Measurements from ENCODE around the gene SGIP1.
A peak's percentile ranks its signal among the peaks of the same experiment; 100 is the strongest.

The SGIP1 gene

GRCh38 chr1:66705110-66705509 lies 171.2 kb downstream of the SGIP1 start:
- H3K27ac ChIP-seq: no peak overlapping the region; the same call in 1 of the 2 replicates
- TF ChIP-seq, protein P1, sequence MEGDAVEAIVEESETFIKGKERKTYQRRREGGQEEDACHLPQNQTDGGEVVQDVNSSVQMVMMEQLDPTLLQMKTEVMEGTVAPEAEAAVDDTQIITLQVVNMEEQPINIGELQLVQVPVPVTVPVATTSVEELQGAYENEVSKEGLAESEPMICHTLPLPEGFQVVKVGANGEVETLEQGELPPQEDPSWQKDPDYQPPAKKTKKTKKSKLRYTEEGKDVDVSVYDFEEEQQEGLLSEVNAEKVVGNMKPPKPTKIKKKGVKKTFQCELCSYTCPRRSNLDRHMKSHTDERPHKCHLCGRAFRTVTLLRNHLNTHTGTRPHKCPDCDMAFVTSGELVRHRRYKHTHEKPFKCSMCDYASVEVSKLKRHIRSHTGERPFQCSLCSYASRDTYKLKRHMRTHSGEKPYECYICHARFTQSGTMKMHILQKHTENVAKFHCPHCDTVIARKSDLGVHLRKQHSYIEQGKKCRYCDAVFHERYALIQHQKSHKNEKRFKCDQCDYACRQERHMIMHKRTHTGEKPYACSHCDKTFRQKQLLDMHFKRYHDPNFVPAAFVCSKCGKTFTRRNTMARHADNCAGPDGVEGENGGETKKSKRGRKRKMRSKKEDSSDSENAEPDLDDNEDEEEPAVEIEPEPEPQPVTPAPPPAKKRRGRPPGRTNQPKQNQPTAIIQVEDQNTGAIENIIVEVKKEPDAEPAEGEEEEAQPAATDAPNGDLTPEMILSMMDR (conservative IDR thresholded peaks at IDR 0.05): no peak

- TF ChIP-seq, protein P1 (conservative IDR thresholded peaks at IDR 0.05): peak; percentile 64
- H3K27ac ChIP-seq: no peak overlapping the region
Observed at GRCh38 chr1:66711420-66711819, 177.5 kb downstream of the SGIP1 start.

DNA sequence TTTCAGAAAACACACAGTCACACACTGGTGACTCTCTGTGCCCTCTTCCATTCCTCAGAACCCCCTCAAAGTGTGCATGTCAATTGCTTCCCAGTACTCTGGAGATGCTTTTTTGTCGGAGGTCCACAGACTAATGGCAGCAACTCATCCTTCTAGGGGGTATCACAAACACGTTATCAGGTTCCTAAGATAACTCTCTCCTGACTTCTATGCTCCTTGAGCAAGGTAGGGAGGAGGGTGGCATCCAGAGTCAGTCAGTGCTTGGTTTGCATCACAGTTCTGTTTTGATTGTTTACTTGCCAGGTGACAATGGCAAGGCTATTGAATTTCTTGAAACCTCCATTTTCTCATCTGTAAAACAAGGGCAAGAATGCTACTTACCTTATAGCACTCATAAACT lies 178.9 kb downstream of the SGIP1 start:
- TF ChIP-seq, protein P1 (conservative IDR thresholded peaks at IDR 0.05): no peak
- H3K27ac ChIP-seq: no peak overlapping the region

DNA sequence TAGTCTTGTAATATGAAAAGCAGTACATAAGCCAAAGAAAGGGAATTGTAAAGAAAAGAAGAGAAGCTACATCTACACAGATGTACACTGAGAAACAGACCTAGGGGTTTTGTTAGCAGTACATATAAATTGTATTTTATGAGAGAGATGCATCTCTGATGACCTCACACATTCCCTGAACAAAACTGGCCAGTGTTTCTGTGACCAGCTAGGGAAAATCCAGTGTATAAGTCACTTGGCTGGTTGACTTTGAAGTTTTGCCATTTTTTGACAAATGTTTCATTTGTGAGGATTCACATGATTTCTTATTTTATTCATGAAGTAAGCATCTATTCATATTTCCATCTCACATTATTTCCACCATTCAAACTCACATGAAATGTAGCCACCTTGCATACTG lies 190.0 kb downstream of the SGIP1 start:
- no peak overlapping the region for H3K27ac ChIP-seq

DNA sequence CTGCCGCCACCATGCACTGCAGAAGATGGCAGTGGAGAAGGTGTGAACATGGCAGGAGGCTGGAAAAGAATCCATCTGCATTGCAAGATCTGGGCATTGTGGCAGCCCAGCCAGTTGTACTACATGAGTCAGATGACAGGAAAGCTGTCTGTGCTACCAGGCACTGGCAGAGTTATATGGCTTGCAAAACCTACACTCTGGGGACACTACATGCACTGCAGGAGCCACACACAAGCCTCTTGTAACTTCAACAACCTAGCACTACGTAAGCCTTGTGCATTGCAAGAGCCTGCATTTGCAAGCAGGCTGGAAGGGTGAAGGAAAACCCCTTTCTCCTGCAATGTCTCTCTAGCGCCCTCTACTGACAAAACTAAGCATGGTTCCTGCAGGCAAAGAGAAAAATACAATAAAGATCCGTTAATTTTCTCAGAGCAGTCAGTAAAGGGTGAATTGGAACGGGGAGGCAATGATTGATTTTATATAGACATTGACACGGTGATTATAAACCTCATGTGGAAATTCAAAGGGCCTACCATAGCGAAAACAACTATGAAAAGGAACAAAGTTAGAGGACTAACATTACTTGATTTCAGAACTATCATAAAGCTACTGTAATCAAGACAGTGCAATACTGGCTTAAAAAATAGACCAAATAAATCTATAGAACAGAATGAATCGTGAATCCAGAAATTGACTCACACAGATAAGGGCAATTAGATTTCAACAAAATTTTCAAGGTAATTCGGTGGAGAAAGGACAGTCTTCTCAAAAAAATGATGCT lies 192.1 kb downstream of the SGIP1 start:
- H3K27ac ChIP-seq: peak overlapping the region; percentile 21; the same call in 1 of the 2 replicates
- TF ChIP-seq, protein P1 (conservative IDR thresholded peaks at IDR 0.05): peak; percentile 97

More for the DNA sequence above, 190.0 kb downstream of the SGIP1 start:
- TF ChIP-seq, protein P1 (conservative IDR thresholded peaks at IDR 0.05): no peak

DNA sequence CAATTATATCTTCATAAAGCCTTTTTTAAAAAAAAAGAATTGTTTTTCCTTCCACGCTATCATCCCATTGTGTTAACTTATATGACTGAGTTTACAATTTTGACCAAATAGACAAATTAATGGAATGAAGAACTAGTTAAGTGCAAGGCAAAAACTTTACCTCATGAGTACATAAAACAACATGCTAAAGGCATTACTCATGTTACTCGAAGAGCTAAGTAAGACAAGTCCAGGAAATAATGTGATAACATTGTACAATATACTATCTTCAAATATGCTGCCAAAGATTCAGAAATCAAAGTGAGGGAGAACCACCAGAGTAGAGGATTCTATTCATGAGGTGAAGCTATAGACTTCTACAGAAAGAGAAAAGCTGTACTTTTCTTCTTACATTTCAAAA lies 194.1 kb downstream of the SGIP1 start:
- peak overlapping the region; percentile 72; the same call in 1 of the 2 replicates for H3K27ac ChIP-seq
- TF ChIP-seq, protein P1 (conservative IDR thresholded peaks at IDR 0.05): no peak

DNA sequence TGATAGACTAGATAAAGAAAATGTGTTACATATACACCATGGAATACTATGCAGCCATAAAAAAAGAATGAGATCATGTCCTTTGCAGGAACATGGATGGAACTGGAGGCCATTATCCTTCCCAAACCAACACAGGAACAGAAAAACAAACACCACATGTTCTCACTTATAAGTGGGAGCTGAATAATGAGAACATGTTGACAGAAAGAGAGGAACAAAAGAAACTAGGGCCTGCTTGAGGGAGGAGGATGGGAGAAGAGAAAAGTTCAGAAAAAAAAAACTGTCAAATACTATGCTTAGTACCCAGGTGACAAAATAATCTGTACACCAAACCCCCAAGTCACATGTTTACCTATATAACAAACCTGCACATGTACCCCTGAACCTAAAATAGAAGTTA lies 194.8 kb downstream of the SGIP1 start:
- peak overlapping the region; percentile 72 for H3K27ac ChIP-seq

DNA sequence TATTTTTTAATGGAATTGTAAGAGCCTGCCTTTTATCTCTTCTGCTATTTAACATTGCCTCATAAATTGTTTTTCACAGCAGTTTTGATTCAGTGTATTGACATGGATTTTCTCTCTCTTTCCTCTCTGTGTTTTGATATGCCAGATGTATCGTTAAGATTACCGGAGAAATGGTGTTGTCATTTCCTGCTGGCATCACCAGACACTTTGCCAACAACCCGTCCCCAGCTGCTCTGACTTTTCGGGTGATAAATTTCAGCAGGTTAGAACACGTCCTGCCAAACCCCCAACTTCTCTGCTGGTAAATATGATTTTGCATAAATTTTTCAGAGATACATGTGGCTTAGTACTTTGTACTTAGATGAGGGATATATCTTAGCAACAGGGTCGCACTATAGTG lies 195.2 kb downstream of the SGIP1 start:
- TF ChIP-seq, protein P1 (conservative IDR thresholded peaks at IDR 0.05): no peak
- H3K27ac ChIP-seq: peak overlapping the region; percentile 72
